ENCODE data around the gene RFPL1.
"Not testable (repeated sequence)": the region's sequence is repeated elsewhere in the genome, so short reads cannot be mapped to it uniquely, and the experiment has no call there.

RFPL1 gene

GRCh38 chr22:29438283-29438682 is at the start of gene RFPL1:
RFPL1 (plus strand) TSS chr22:29438583.
- DNase-seq: not testable (repeated sequence)

- no peak for DNase-seq
These were observed 49.7 kb upstream of the RFPL1 start for GRCh38 chr22:29388759-29389090.

GRCh38 chr22:29390270-29390669 is 48.1 kb upstream of the RFPL1 start:
- no peak for DNase-seq

GRCh38 chr22:29391546-29391945 is 46.8 kb upstream of the RFPL1 start:
- DNase-seq: no peak

- DNase-seq: no peak
These were observed 45.3 kb upstream of the RFPL1 start for GRCh38 chr22:29393019-29393608.

- DNase-seq: peak; percentile 58
These were observed 43.3 kb upstream of the RFPL1 start for GRCh38 chr22:29394931-29395581.

GRCh38 chr22:29396126-29396525 is 42.3 kb upstream of the RFPL1 start:
- DNase-seq: peak; percentile 47

GRCh38 chr22:29397791-29398190 is 40.6 kb upstream of the RFPL1 start:
- DNase-seq: no peak

GRCh38 chr22:29400576-29400975 is 37.8 kb upstream of the RFPL1 start:
- DNase-seq: no peak

- DNase-seq: not testable (repeated sequence)
These were observed 36.8 kb upstream of the RFPL1 start for GRCh38 chr22:29401538-29401937.

- DNase-seq: no peak
These were observed 29.4 kb upstream of the RFPL1 start for GRCh38 chr22:29408940-29409339.

GRCh38 chr22:29411569-29412211 is 26.7 kb upstream of the RFPL1 start:
- DNase-seq: not testable (repeated sequence)

GRCh38 chr22:29412772-29413171 is 25.6 kb upstream of the RFPL1 start:
- not testable (repeated sequence) for DNase-seq

GRCh38 chr22:29414951-29415591 is 23.3 kb upstream of the RFPL1 start:
- not testable (repeated sequence) for DNase-seq

GRCh38 chr22:29418704-29419103 is 19.7 kb upstream of the RFPL1 start:
- DNase-seq: not testable (repeated sequence)

- DNase-seq: no peak
These were observed 11.9 kb upstream of the RFPL1 start for GRCh38 chr22:29426476-29426875.

- no peak for DNase-seq
These were observed 11.1 kb upstream of the RFPL1 start for GRCh38 chr22:29427176-29427760.

GRCh38 chr22:29431986-29432385 is 6.4 kb upstream of the RFPL1 start:
- DNase-seq: no peak

GRCh38 chr22:29433856-29434255 is 4.5 kb upstream of the RFPL1 start:
- DNase-seq: no peak

GRCh38 chr22:29434288-29434687 is 4.1 kb upstream of the RFPL1 start:
- DNase-seq: no peak

- no peak for DNase-seq
These were observed 2.9 kb upstream of the RFPL1 start for GRCh38 chr22:29435236-29436136.

- no peak for DNase-seq
These were observed 4.6 kb downstream of the RFPL1 start for GRCh38 chr22:29442976-29443375.

Data from NCI-H446 treated with DMSO at 0.1 percent for 48 hours (cell line).